Activated B cell treated with CpG ODN at 0.5 μM for 24 hours (primary cell): ENCODE data around the gene WIPF2. TPM values are rescaled to one million over a fixed set of nuclear protein-coding genes. Genes with fewer than 3 reads are reported as not detected.

ENCODE experiments used
- ATAC-seq: fragments of 200-7000 bp; cut with Tn5 transposase; one replicate; pipeline ENCODE4 v1.10.0; 2021; ENCODE audit warnings: low read depth, mild to moderate bottlenecking, moderate library complexity
- CTCF ChIA-PET: fragments of 350-600 bp; sonication (Branson Sonifier 250); formaldehyde crosslinking; loops from one replicate; lab custom pipeline; 2021; ENCODE audit warnings: antibody characterized with exemption; lab: Charles Lee
- POLR2A ChIA-PET: fragments of 350-600 bp; sonication (Branson Sonifier 250); formaldehyde crosslinking; loops from one replicate; lab custom pipeline; 2021; ENCODE audit warnings: antibody characterized with exemption; lab: Charles Lee
- DNase-seq: peaks from one replicate; pipeline ENCODE4 v3.0.0; 2022
- H3K27ac Mint-ChIP-seq: one replicate; pipeline ENCODE4 v1.8.0; 2020; ENCODE audit warnings: mixed read lengths
- H3K27me3 Mint-ChIP-seq: one replicate; pipeline ENCODE4 v1.8.0; 2021; ENCODE audit warnings: mixed read lengths
- H3K36me3 Mint-ChIP-seq: one replicate; pipeline ENCODE4 v1.8.0; 2021; ENCODE audit warnings: low read depth, mixed read lengths
- H3K4me1 Mint-ChIP-seq: one replicate; pipeline ENCODE4 v1.8.0; 2021; ENCODE audit warnings: mixed read lengths
- H3K4me3 Mint-ChIP-seq: one replicate; pipeline ENCODE4 v1.8.0; 2020; ENCODE audit warnings: mild to moderate bottlenecking, mixed read lengths
- H3K9me3 Mint-ChIP-seq: one replicate; pipeline ENCODE4 v1.8.0; 2020; ENCODE audit warnings: mixed read lengths
- CTCF ChIP-seq: fragments of 200-600 bp; IDR thresholded peaks from one replicate; pipeline ENCODE4 v1.8.0; 2022; ENCODE audit warnings: antibody characterized with exemption, mild to moderate bottlenecking
- intact Hi-C: fragments of 100-400 bp; cut with micrococcal nuclease; formaldehyde crosslinking; loops from one replicate; pipeline ENCODE4 v1.15.1; 2024
- total RNA-seq: library from RNA; stranded (reverse); gene quantifications from 2 replicates; pipeline ENCODE4 v1.2.3, GENCODE V29; 2022

The WIPF2 gene
- total RNA-seq, 1 donor from 2014 or later, result 32.9 TPM

- intact Hi-C loops, result loop anchor here (10.0 kb wide), 1 partner anchor 574 kb away; no protein-coding TSS in a partner anchor
- Mint-ChIP-seq H3K27me3 (no peaks in the 10 kb centered on the region), H3K4me3 (peak overlapping the region; percentile 13), H3K9me3 (no peaks in the 10 kb centered on the region), H3K36me3 (peaks cover 29% of the 10 kb centered on the region), H3K27ac (peak overlapping the region; percentile 47), H3K4me1 (peaks cover 93% of the 10 kb centered on the region)
- no peak for ATAC-seq
- DNase-seq, result no peak
- CTCF ChIA-PET, result interaction anchor here (1.0 to 5.4 kb wide), 3 partner anchors 10 to 25 kb away, joined by 3 to 53 read pairs (median 5); no protein-coding TSS in a partner anchor
- TF ChIP-seq CTCF, result no peak
- POLR2A ChIA-PET, result interaction anchor here (0.7 to 7.4 kb wide), 4 partner anchors 9 to 45 kb away, joined by 4 to 154 read pairs (median 6); partner anchors contain the start of gene RARA
Measured at GRCh38 chr17:40328386-40328766, 109.3 kb downstream of the WIPF2 start.

- H3K36me3 Mint-ChIP-seq, result peaks cover 35% of the 10 kb centered on the region
- ATAC-seq, result no peak
Measured at GRCh38 chr17:40329839-40330794, 111.0 kb downstream of the WIPF2 start.

GRCh38 chr17:40330850-40331470 is 111.9 kb downstream of the WIPF2 start:
- peak overlapping the region; percentile 63 for H3K27ac Mint-ChIP-seq
- ATAC-seq (no peak), DNase-seq (no peak)
- H3K4me1 Mint-ChIP-seq, result peaks cover 87% of the 10 kb centered on the region
- POLR2A ChIA-PET, result interaction anchor here (0.6 to 2.1 kb wide), 4 partner anchors 8 to 235 kb away, joined by 3 to 10 read pairs (median 5); no protein-coding TSS in a partner anchor
- CTCF ChIA-PET, result interaction anchor here (0.8 to 1.8 kb wide), 4 partner anchors 14 to 28 kb away, joined by 3 to 10 read pairs (median 4); no protein-coding TSS in a partner anchor
- TF ChIP-seq CTCF, result no peak
- intact Hi-C loops, result no loop called here
- peaks cover 36% of the 10 kb centered on the region for H3K36me3 Mint-ChIP-seq
- peak overlapping the region; percentile 39 for H3K4me3 Mint-ChIP-seq
- no peaks in the 10 kb centered on the region for H3K27me3 Mint-ChIP-seq
- no peaks in the 10 kb centered on the region for H3K9me3 Mint-ChIP-seq

More at GRCh38 chr17:40329839-40330794, 111.0 kb downstream of the WIPF2 start:
- POLR2A ChIA-PET, result interaction anchor here (1.0 to 1.2 kb wide), 2 partner anchors 11 to 15 kb away, joined by 3 to 6 read pairs; no protein-coding TSS in a partner anchor
- peak overlapping the region; percentile 70 for H3K27ac Mint-ChIP-seq
- peak overlapping the region; percentile 50 for H3K4me3 Mint-ChIP-seq
- no peaks in the 10 kb centered on the region for H3K9me3 Mint-ChIP-seq
- CTCF ChIA-PET, result interaction anchor here (0.8 to 1.8 kb wide), 4 partner anchors 13 to 27 kb away, joined by 3 to 10 read pairs (median 4); no protein-coding TSS in a partner anchor
- peaks cover 93% of the 10 kb centered on the region for H3K4me1 Mint-ChIP-seq
- TF ChIP-seq CTCF, result no peak
- H3K27me3 Mint-ChIP-seq, result no peaks in the 10 kb centered on the region
- intact Hi-C loops, result loop anchor here (10.0 kb wide), 1 partner anchor 575 kb away; no protein-coding TSS in a partner anchor
- no peak for DNase-seq

- peaks cover 78% of the 10 kb centered on the region for H3K4me1 Mint-ChIP-seq
- intact Hi-C loops, result no loop called here
- TF ChIP-seq CTCF, result no peak
- DNase-seq, result no peak
- no peak for ATAC-seq
- no peak overlapping the region for H3K4me3 Mint-ChIP-seq
- no peaks in the 10 kb centered on the region for H3K27me3 Mint-ChIP-seq
- peak overlapping the region; percentile 50 for H3K27ac Mint-ChIP-seq
- H3K9me3 Mint-ChIP-seq, result no peaks in the 10 kb centered on the region
- CTCF ChIA-PET, result interaction anchor here (0.7 to 1.8 kb wide), 4 partner anchors 23 to 1798 kb away, joined by 3 to 10 read pairs (median 4); no protein-coding TSS in a partner anchor
- H3K36me3 Mint-ChIP-seq, result peaks cover 34% of the 10 kb centered on the region
- POLR2A ChIA-PET, result interaction anchor here (0.6 to 2.1 kb wide), 3 partner anchors 9 to 31 kb away, joined by 3 to 10 read pairs (median 3); no protein-coding TSS in a partner anchor
Measured at GRCh38 chr17:40331743-40332641, 112.9 kb downstream of the WIPF2 start.

Other genes starting within 250 kb of the WIPF2 start
- gene PSMD3, start 238.5 kb upstream of the WIPF2 start, total RNA-seq, result 115 and 127 TPM in 2 replicates
- gene CSF3, start 203.9 kb upstream of the WIPF2 start, total RNA-seq, result not detected in 2 replicates
- 110 and 127 TPM in 2 replicates for gene MED24, start 164.9 kb upstream of the WIPF2 start, total RNA-seq
- 5.4 and 5.9 TPM in 2 replicates for gene THRA, start 156.3 kb upstream of the WIPF2 start, total RNA-seq
- 5.5 and 6.1 TPM in 2 replicates for gene NR1D1, start 118.7 kb upstream of the WIPF2 start, total RNA-seq
- 84.5 and 101 TPM in 2 replicates for gene MSL1, start 97.3 kb upstream of the WIPF2 start, total RNA-seq
- gene CASC3, start 78.8 kb upstream of the WIPF2 start, total RNA-seq, result 110 and 119 TPM in 2 replicates
- gene RAPGEFL1, start 41.8 kb upstream of the WIPF2 start, total RNA-seq, result 4.9 and 7.0 TPM in 2 replicates
- gene CDC6, start 68.6 kb downstream of the WIPF2 start, total RNA-seq, result 9.2 and 9.7 TPM in 2 replicates
- 71.2 and 72.5 TPM in 2 replicates for gene RARA, start 89.9 kb downstream of the WIPF2 start, total RNA-seq
- gene GJD3, start 145.4 kb downstream of the WIPF2 start, total RNA-seq, result not detected in 2 replicates
- 5.3 and 6.6 TPM in 2 replicates for gene TOP2A, start 198.6 kb downstream of the WIPF2 start, total RNA-seq
- 17.2 and 18.0 TPM in 2 replicates for gene IGFBP4, start 224.1 kb downstream of the WIPF2 start, total RNA-seq